Activated naive CD4-positive, alpha-beta T cell treated with anti-CD3 and anti-CD28 coated beads, Interleukin-2, amount 50 U/mL, for 24 hours (primary cell): Measurements from ENCODE around the gene ACADSB.
A peak's percentile ranks its signal among the peaks of the same experiment; 100 is the strongest.

Experiments
- H3K27ac Mint-ChIP-seq: one replicate; pipeline ENCODE4 v1.8.0; 2021; ENCODE audit warnings: mild to moderate bottlenecking, mixed read lengths
- H3K27me3 Mint-ChIP-seq: one replicate; pipeline ENCODE4 v1.8.0; 2021; ENCODE audit warnings: mixed read lengths
- H3K36me3 Mint-ChIP-seq: one replicate; pipeline ENCODE4 v1.8.0; 2021; ENCODE audit warnings: mixed read lengths
- H3K4me1 Mint-ChIP-seq: one replicate; pipeline ENCODE4 v1.8.0; 2021; ENCODE audit warnings: mixed read lengths
- H3K4me3 Mint-ChIP-seq: one replicate; pipeline ENCODE4 v1.8.0; 2021; ENCODE audit warnings: mild to moderate bottlenecking, mixed read lengths
- H3K9me3 Mint-ChIP-seq: one replicate; pipeline ENCODE4 v1.8.0; 2021; ENCODE audit warnings: mixed read lengths

Gene ACADSB

DNA sequence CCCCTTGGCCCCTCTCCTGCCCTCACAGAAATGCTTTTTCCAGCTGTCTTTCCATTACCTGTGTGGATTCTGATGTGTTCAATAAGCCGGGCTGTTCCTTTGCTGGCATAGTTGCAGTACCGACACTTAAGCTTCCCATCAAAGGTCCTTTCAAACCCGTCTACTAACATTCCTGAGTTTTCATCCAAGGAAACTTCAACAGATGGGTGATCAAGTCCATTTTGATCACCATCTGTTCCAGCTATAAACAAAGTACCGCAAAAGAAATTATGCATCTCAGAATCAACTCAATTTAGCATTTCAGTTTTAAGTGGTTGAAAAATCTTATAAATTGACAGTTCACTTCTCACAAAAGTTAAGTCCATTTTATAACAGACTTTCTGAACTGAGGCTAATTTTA is 12.9 kb upstream of the ACADSB start:
- peaks cover 5% of the 10 kb centered on the region for H3K36me3 Mint-ChIP-seq
- no peak overlapping the region for H3K4me3 Mint-ChIP-seq
- no peaks in the 10 kb centered on the region for H3K9me3 Mint-ChIP-seq
- H3K27me3 Mint-ChIP-seq: no peaks in the 10 kb centered on the region
- no peak overlapping the region for H3K27ac Mint-ChIP-seq
- H3K4me1 Mint-ChIP-seq: peaks cover 28% of the 10 kb centered on the region

DNA sequence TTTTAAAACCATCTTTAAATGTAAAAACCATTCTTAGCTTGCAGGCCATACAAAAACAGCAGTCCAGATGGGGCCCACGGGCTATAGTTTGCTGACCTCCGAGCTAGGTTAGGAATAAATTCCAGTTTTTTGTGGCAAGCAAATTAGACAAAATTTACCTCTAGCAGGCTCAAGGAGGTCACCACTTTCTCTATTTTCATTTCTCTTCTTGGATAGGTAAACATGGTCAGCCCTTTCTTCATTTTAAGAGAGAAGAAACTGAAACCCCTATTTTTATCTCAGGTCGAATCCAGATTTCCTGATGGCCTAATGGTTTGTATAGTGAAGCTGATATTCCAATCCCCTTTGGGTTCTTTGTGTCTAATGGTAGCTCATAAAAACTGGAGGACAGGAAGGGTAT is 10.9 kb upstream of the ACADSB start:
- Mint-ChIP-seq H3K4me1 (peaks cover 40% of the 10 kb centered on the region), H3K27ac (no peak overlapping the region), H3K27me3 (no peaks in the 10 kb centered on the region), H3K36me3 (peaks cover 7% of the 10 kb centered on the region), H3K9me3 (no peaks in the 10 kb centered on the region), H3K4me3 (no peak overlapping the region)

DNA sequence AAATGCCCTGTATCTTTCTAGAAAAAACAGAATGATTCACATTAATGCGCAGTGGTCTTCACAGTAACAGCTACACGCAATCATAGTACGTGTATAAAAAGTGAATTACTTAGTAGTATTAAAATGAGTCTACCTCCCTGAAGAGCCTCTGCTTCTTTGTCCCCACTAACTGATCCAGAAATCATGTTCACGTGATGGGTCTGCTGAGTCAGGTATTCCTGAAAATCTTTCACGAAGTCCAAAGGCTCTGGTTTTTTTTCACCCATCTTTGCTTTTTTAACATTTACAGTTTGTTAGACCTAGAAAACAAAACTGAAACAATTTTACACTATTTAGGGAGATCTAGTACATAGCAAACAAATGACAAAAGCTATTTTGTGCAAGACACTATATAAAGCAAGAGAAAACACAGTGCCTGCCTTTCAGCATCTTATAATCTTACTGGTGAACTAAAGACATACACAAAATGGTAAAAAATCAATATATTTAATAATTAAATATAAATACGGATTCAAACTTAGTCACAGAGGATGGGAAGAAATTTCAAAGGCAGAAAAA is 10.4 kb upstream of the ACADSB start:
- H3K4me3 Mint-ChIP-seq: no peak overlapping the region
- peak overlapping the region; percentile 35 for H3K27ac Mint-ChIP-seq
- no peaks in the 10 kb centered on the region for H3K9me3 Mint-ChIP-seq
- no peaks in the 10 kb centered on the region for H3K27me3 Mint-ChIP-seq
- peaks cover 42% of the 10 kb centered on the region for H3K4me1 Mint-ChIP-seq
- peaks cover 7% of the 10 kb centered on the region for H3K36me3 Mint-ChIP-seq

DNA sequence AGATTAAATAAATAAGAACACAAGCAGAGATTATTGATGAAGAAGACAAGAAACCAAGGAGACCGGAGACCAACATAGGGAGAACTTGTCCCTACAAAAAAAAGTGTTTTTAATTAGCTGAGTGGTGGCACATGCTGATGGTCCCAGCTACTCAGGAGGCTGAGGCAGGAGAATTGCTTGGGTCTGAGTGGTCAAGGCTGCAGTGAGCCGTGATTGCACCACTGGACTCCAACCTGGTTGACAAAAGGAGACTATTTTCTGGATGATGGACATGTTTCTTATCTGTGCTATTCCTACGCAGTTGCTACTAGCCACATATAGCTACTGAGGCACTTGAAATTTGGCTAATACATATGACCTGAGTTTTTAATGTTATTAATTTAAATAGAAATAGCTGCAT is 9.9 kb upstream of the ACADSB start:
- Mint-ChIP-seq H3K9me3 (no peaks in the 10 kb centered on the region), H3K4me1 (peaks cover 47% of the 10 kb centered on the region), H3K36me3 (peaks cover 8% of the 10 kb centered on the region), H3K27ac (no peak overlapping the region), H3K27me3 (no peaks in the 10 kb centered on the region), H3K4me3 (no peak overlapping the region)

DNA sequence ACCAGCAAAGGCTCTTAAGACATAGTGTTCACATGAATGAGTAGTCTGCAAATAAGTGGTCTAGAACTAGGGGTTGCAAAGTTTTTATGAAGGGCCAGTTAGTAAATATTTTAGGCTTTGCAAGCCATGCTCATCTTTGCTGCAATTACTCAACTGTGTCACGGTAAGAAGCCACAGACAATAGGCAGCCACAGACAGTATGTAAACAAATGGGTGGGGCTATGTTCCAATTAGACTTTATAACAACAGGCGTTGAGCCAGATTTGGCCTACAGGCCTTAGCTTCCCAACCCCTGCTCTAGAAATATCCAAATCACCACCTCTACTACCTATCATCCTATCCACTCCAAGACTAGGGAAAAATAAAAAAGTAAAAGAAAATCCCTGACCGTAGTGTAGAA is 9.5 kb upstream of the ACADSB start:
- Mint-ChIP-seq H3K27me3 (no peaks in the 10 kb centered on the region), H3K9me3 (no peaks in the 10 kb centered on the region), H3K27ac (peak overlapping the region; percentile 87), H3K36me3 (peaks cover 5% of the 10 kb centered on the region), H3K4me1 (peaks cover 51% of the 10 kb centered on the region), H3K4me3 (no peak overlapping the region)

DNA sequence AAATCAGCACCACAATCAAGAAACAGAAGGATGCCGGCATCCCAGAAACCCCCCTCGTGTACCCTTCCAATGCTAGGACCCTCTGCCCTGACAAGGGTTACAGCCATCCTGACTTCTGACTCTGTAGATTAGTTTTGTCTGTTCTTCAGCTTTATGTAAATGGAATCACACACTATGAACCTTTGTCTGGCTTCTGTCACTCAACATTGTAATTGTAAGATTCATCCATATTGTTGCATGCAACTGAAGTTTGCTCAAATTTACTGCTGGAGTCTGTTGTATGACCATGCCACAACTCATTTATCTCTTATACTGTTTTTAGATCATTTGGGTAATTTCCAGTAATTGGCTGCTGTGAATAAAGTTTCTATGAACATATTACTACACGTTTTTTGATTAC is 8.7 kb upstream of the ACADSB start:
- Mint-ChIP-seq H3K27me3 (no peaks in the 10 kb centered on the region), H3K4me3 (no peak overlapping the region), H3K27ac (peak overlapping the region; percentile 19), H3K4me1 (peaks cover 56% of the 10 kb centered on the region), H3K36me3 (peaks cover 5% of the 10 kb centered on the region), H3K9me3 (no peaks in the 10 kb centered on the region)

DNA sequence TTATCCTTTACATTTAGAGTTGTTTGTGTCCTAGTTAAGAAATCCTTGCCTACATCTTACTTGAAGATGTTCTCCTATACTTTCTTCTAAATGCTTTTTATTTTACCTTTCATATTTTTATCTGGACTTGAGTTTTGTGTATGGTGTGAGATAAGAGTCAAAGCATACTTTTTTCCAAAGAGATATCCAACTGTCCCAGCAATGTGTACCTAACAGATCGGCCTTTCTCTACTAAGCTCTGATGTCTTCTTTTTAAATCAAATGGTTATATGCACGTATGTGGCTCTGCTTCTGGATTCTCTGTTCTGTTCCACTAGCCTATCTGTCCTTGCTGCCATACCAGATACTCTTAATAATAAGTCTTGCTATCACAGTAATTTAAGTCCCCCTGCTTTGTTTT is 7.4 kb upstream of the ACADSB start:
- H3K27ac Mint-ChIP-seq: no peak overlapping the region
- H3K4me1 Mint-ChIP-seq: peaks cover 68% of the 10 kb centered on the region
- H3K4me3 Mint-ChIP-seq: no peak overlapping the region
- no peaks in the 10 kb centered on the region for H3K27me3 Mint-ChIP-seq
- H3K36me3 Mint-ChIP-seq: peaks cover 8% of the 10 kb centered on the region
- no peaks in the 10 kb centered on the region for H3K9me3 Mint-ChIP-seq

DNA sequence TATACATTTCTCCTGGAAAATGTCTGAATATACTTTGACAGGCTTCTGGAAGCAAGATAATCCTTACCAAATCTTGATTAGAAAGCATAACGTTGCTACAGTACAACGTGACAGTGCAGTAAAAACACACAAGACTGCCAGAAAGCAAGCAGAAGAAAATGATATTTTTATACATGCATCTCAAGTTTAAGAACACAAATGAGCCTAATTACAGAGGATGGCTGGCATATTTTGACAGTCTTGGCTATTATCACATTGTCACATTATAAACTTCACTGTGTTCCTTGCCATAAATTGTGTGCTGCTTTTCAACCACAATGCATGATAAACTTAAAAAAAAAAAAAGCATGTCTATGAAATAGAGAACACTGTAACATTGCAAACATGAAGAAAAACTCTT is 4.5 kb upstream of the ACADSB start:
- peaks cover 9% of the 10 kb centered on the region for H3K36me3 Mint-ChIP-seq
- H3K27ac Mint-ChIP-seq: no peak overlapping the region
- no peak overlapping the region for H3K4me3 Mint-ChIP-seq
- H3K4me1 Mint-ChIP-seq: peaks cover 74% of the 10 kb centered on the region
- H3K27me3 Mint-ChIP-seq: no peaks in the 10 kb centered on the region
- no peaks in the 10 kb centered on the region for H3K9me3 Mint-ChIP-seq

DNA sequence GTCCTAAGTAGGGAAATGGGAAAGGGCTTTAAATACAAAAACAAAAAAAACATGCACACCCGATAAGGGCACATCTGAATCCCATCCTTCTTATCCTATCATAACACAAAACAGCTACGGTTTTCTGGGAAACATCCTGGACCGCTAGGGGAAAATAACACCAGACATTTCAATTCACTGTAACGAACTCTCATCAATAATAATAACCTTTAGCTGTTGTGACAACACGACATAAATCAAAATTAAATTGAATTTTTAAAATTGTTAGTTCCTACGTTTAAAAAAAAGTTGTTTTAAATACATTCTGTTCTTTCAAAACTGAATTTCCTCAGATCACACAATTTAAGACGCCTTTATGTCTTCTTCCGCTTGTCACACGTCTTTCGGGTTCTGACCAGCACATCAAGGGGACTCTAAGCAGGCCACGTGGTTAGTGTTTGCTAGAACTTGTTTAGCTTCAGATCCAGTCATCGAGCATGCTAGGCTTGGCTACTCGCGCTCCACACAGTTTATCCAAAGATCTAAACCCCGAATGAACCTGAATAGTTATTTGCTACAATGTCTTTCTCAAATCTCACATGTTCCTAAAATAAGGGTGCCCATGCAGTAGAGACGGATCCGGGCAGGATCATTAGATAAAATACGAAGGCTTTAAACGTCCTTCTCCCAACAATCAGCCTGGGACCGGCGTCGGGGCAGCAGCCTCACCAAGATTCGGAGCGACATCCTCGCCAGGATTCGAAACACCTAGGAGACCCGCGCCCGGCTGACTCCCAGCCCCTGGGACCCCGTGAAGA is 1.1 kb upstream of the ACADSB start:
- Mint-ChIP-seq H3K4me1 (peaks cover 66% of the 10 kb centered on the region), H3K36me3 (peaks cover 7% of the 10 kb centered on the region), H3K27me3 (no peaks in the 10 kb centered on the region), H3K27ac (peak overlapping the region; percentile 100), H3K4me3 (peak overlapping the region; percentile 99), H3K9me3 (no peaks in the 10 kb centered on the region)

DNA sequence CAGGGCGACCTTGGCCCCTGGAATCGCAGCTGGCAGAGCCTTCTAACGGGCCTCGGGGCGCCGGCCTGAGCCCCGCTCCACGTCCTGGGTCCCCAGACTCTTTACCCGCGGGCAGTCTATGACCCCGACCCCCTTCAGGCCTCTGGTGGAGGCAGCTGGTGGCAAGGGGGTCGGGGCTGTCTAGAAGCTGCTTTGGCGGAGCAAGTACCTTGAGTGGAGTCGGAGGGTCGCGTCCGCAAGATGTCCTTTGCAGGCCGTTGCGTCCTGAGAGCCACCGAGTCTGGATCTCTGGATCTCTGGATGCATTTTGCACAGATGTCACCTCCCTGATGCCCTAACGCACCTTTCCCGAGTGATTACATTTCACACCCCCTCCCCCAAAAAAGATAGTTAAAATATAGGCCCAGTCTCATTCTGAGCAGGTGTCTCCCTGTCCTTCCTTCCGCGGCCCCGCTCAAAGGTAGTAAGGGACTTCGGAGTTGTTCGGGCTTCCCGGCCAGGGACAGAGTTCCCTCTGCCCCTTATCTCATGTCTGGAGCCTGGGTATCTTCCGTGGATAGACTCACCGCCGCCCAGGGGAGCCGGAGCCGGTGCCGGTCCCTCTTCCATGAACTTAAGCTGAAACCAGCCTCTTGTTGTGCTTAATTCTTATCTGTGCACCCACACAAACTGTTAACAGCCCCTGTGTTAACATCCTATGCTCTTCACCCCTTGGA is 457 bp downstream of the ACADSB start:
- no peaks in the 10 kb centered on the region for H3K27me3 Mint-ChIP-seq
- peaks cover 8% of the 10 kb centered on the region for H3K36me3 Mint-ChIP-seq
- H3K27ac Mint-ChIP-seq: peak overlapping the region; percentile 71
- no peaks in the 10 kb centered on the region for H3K9me3 Mint-ChIP-seq
- peaks cover 61% of the 10 kb centered on the region for H3K4me1 Mint-ChIP-seq
- H3K4me3 Mint-ChIP-seq: peak overlapping the region; percentile 99

DNA sequence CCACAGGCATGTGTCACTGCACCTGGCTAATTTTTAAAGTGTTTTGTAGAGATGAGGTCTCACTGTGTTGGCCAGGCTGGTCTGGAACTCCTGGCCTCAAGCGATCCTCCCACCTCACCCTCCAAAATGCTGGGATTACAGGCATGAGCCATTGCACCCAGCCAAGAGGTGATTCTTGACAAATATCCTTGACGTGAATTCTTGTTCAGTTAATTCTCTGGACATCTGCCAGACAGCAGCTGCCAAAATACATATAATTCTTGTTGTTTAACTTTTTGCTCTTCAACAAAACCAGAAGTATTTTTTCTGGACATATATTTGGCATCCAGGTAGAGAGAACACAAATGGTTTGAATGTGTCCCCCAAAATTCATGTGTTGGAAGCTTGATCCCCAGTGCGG is 3.2 kb downstream of the ACADSB start:
- Mint-ChIP-seq H3K4me1 (peaks cover 48% of the 10 kb centered on the region), H3K27ac (no peak overlapping the region), H3K36me3 (peaks cover 14% of the 10 kb centered on the region), H3K27me3 (no peaks in the 10 kb centered on the region), H3K9me3 (no peaks in the 10 kb centered on the region), H3K4me3 (no peak overlapping the region)

DNA sequence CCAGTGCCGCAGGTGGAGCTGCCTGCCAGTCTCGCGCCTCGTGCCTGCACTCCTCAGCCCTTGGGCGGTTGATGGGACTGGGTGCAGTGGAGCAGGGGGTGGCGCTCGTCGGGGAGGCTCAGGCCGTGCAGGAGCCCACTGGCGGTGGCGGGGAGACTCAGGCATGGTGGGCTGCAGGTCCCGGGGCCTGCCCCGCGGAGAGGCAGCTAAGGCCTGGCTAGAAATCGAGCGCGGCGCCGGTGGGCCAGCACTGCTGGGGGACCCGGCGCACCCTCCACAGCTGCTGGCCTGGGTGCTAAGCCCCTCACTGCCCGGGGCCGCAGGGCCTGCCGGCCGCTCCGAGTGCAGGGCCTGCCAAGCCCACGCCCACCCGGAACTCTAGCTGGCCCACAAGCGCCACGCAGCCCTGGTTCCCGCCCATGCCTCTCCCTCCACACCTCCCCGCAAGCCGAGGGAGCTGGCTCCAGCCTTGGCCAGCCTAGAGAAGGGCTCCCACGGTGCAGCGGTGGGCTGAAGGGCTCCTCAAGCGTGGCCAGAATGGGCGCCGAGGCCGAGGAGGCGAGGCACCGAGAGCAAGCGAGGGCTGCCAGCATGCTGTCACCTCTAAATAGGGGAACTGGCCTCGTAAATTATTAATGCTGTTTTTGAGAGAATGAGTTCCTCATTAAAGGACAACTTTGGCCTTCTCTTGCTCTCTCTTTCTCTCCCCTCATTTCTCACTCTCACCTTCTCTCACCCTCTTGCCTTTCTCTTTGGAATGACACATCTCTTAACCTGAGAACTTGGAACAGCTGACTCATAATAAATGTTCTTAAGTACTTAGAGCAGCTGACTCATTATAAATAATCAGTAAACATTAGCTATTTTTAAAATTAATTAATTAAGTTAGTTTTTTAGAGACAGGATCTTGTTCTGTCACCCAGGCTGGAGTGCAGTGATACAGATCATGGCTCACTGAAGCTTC is 4.9 kb downstream of the ACADSB start:
- Mint-ChIP-seq H3K4me3 (no peak overlapping the region), H3K4me1 (peaks cover 38% of the 10 kb centered on the region), H3K9me3 (no peaks in the 10 kb centered on the region), H3K27ac (no peak overlapping the region), H3K36me3 (peaks cover 12% of the 10 kb centered on the region), H3K27me3 (no peaks in the 10 kb centered on the region)

DNA sequence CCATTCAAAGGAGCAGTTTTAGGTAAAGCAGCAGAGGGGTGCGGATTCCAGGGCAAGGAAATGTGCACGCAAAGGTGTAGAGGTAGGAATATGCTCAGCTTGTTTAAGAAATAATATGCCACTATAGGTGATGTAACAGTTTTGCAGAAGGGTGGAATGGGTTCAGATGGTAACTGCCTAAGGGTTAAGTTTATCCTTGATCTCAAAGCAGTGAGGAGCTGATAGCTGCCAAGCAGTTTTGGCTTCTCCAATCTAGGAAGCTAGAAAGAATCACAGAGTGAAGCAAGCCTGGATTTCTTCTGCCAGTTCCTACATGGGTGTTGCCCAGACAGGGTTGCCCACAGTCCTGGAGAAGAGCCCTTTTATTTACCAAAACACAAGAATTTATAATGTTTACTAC is 6.0 kb downstream of the ACADSB start:
- H3K36me3 Mint-ChIP-seq: peaks cover 12% of the 10 kb centered on the region
- H3K4me3 Mint-ChIP-seq: no peak overlapping the region
- peaks cover 32% of the 10 kb centered on the region for H3K4me1 Mint-ChIP-seq
- no peaks in the 10 kb centered on the region for H3K27me3 Mint-ChIP-seq
- H3K9me3 Mint-ChIP-seq: no peaks in the 10 kb centered on the region
- H3K27ac Mint-ChIP-seq: no peak overlapping the region

DNA sequence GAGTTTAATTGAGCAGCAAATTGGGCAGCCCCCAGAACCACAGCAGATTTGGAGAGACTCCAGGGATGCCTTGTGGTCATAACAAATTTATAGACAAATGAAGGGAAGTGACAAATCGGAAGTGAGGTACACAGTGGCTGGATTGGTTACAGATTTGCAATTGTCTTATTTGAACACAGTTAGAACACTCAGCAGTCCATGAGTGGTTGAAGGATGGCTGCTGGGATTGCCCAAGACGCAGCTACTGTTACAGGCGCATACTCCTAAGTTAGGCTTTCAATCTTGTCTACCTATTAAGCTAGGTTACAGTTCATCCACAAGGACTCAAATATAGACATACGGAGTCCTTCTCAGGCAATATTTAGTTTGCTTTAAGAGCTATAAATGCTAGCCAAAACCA is 7.4 kb downstream of the ACADSB start:
- Mint-ChIP-seq H3K9me3 (no peaks in the 10 kb centered on the region), H3K27ac (no peak overlapping the region), H3K4me3 (no peak overlapping the region), H3K36me3 (peaks cover 12% of the 10 kb centered on the region), H3K27me3 (no peaks in the 10 kb centered on the region), H3K4me1 (peaks cover 18% of the 10 kb centered on the region)

DNA sequence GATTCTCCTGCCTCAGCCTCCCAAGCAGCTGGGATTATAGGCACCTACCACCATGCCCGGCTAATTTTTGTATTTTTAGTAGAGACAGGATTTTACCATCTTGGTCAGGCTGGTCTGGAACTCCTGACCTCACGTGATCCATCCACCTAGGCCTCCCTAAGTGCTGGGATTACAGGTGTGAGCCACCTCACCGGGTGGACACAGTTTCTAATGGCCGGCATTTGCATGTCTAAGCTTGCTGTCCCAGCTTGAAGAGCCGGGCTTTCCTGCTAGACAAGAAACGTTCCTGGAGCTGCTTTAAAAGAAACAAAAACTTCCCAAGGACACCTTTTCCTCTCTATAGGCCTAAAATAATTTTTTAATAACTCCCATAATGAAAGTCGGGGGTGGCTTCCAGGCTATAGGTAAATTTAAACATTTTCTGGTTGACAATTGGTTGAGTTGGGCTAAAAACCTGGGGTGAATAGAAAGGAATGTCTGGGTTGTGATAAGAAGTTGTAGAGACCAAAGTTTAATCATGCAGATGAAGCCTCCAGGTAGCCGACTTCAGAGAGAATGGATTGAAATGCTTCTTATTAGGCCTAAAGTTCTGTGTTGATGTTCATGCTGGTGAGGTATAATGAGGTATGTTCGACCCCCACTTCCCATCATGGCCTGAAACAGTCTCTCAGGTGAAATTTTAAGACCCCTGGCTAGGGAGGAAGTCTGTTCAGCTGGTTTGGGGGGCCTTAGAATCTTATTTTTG is 8.8 kb downstream of the ACADSB start:
- H3K4me1 Mint-ChIP-seq: peaks cover 16% of the 10 kb centered on the region
- no peak overlapping the region for H3K27ac Mint-ChIP-seq
- H3K9me3 Mint-ChIP-seq: no peaks in the 10 kb centered on the region
- peaks cover 12% of the 10 kb centered on the region for H3K36me3 Mint-ChIP-seq
- no peak overlapping the region for H3K4me3 Mint-ChIP-seq
- no peaks in the 10 kb centered on the region for H3K27me3 Mint-ChIP-seq
